HG03095 (cell line): Measurements from ENCODE around the gene HOXA4.

Source experiments
- ATAC-seq: cut with Tn5 transposase; IDR thresholded peaks from one replicate; pipeline ENCODE4 v1.9.1; 2021; ENCODE audit warnings: moderate library complexity; ENCODE audit not compliant: unreplicated experiment

Gene HOXA4

DNA sequence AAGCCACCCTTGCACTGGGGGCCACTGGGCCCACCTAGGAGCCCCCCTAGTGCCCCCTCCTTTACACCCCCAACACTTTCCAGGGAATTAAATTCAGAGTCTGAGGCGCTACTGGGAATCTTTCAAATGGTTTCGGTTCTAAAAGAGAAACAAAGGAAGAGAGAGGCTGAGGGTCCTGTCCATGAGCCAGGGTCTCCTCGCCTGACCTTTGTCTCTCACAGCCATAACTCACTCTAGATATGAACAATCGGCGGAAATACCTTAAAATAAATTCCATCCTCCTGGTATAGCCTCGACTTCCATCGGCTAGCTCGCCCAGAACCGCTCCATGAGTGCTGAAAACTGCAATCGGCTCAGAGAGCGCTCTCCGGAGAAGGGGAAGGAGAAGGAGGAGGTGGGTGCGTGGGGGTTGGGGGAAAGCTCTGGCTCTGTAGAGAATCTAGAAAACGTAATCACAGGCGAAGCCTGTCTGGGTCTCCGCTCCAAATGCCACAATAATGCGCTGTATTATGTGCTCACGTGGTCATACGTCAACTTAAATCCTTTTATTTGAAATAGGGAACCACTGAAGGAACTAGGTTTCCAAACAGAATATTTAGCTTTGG, 12.6 kb downstream of the HOXA4 start:
- ATAC-seq, result no peak

DNA sequence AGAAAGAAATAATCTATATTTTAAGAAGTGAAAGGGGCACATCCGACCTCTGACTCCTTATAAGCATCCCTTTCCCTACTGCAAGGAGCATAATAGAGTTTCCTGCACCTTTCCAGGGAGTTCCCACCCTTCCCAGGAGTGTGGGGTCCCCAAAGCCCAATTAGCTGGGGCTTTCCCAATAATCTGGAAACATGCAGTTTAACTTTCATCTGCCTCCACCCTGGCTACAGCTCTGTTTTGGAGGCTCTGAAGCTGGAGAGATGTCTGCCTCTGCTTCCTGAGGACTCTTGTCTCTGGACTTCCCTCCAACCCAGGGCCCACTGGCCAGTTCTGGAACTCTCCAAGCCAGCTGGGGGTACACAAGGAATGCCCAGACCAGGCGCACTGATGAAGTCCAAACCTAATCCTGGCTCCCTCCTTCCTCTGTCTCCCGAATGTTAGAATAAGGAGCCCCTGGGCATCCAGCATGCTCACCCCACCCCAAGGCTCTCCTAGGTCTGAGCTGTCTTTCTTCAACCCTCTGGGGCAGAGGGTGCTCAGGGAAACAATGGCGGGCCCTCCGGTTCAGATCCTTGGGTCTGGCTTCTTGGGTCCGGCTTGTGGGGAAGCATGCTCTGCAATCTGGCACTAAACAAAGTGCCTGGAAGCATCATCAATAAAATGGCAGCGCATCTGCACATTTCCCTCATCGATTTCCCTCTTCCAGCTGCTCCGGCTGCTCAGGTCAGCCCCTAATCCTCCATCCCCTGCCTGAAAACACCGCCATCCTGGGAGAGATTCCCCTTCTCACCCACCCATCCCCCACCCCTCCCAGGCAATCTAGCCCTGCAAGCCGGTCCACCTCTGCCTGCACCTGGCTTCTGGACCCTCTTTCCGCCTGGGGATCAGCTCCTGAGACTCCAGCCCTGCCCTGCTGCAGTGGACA, 13.3 kb downstream of the HOXA4 start:
- no peak for ATAC-seq

DNA sequence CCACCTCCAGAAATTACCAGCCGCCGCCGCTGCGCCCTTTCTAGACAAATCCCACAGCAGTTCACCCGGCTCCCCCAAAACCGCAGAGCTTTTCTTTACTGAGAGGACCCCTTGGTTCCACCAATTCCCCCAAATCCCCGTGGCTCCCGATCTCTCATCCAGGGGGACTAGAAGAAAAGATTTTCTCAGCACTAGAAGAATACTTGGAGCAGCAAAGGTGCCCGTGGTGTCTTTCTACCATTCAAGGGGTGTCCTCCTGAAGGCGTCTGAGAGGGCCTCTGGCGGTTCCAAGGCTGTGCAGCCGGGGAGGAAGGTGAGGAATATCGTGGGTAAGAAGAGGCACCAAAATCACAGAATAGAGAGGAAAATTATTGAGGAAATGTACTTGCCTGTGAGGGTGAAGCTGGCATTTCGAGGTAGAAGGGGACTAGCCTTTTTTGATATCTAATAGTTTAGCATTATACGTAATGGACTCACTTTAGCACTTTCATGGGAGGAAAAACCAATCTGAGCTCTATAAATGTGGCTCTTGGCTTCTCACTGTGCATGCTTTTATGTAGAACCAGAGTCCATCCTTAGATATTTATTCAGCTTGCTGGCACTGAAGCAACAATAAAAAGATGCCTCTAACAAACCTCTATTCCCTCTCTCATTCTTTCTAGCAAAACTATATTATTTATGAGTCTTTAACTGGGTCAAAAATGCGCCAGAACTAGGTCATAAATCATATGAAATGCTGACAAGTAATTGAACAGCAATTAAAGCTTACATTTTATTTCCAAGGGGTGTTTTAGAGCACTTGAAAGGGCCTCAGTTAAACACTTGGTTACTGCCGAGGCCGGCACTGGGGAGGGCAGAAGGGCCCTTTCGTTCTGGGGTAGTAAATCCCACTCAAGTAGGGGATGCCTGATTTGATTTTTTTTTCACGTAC, 14.3 kb downstream of the HOXA4 start:
- ATAC-seq, result no peak

DNA sequence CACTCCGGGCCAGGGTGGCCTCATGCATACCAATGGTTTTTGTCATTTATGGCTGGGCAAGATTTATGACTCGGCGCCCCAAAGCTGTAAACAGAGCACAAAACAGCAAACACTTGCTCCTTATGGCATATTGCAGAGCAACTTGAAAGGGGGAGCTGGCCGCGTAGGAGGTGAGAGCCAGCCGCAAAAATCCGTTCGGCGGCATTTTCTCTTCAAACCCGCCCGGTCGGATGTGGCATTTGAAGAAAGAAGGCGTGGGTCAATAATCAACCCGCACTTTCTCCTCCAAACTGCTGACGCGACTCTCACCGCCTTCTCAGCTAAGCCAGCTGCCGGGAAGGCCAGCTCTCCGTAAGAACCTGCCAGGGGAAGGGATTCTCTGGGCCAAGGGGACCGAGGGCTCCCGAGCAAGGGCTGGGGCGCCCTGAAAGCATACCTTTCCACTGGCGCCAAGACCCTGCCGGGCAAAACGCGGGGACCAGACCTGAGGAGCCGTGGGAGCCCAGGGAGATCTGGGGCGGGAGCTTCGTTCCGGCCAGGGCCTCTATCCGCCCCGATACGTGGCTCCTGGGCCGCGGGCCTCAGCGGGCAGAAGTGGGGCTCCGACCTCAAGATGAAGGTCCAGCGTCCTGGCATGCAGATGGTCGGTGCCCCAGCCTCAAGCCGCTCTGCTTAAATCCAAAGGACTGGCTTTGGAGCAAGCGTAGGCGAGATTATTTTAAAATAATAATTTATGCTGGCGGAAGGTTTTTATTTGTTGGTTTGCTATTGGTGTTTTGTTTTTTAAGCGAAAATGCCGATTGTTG, 15.1 kb downstream of the HOXA4 start:
- no peak for ATAC-seq

- no peak for ATAC-seq
These were observed 15.7 kb downstream of the HOXA4 start for GRCh38 chr7:27114881-27115220.

DNA sequence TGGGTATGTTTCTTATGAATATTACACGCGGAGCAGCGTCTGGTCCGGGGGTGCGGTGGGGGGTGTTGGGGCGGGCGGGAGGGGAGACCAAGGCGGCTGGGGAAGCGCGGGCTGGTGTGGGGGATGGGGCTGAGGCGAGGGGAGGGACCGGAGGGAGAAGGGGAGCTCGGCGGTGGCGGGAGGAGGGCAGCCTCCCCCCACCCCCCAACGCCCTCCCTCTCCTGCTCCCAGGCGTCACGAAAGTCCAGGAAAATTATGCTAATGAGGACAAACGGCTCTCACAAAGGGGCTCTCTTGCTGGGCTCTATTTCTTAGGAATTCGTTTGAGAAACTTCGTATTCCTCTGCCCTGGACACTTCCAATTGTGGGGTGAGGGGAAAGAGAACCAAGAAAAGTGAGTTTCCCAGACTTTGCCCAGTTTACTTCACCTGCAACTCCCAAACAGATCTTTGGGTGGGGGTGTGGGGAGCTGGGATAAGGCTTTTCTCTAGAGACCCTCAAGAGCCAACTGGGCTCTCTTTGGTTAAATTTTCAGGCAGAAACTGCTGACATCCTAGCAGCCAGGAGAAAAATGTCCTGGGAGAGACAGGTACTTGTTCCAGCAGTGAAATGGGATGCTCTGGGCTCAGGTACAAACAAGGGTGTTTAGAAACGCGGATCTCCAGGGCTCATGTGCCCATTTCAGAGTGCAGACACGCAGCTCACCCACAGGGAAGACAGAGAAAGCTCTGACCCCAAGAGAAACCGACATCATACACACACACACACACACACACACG, 16.4 kb downstream of the HOXA4 start:
- no peak for ATAC-seq

DNA sequence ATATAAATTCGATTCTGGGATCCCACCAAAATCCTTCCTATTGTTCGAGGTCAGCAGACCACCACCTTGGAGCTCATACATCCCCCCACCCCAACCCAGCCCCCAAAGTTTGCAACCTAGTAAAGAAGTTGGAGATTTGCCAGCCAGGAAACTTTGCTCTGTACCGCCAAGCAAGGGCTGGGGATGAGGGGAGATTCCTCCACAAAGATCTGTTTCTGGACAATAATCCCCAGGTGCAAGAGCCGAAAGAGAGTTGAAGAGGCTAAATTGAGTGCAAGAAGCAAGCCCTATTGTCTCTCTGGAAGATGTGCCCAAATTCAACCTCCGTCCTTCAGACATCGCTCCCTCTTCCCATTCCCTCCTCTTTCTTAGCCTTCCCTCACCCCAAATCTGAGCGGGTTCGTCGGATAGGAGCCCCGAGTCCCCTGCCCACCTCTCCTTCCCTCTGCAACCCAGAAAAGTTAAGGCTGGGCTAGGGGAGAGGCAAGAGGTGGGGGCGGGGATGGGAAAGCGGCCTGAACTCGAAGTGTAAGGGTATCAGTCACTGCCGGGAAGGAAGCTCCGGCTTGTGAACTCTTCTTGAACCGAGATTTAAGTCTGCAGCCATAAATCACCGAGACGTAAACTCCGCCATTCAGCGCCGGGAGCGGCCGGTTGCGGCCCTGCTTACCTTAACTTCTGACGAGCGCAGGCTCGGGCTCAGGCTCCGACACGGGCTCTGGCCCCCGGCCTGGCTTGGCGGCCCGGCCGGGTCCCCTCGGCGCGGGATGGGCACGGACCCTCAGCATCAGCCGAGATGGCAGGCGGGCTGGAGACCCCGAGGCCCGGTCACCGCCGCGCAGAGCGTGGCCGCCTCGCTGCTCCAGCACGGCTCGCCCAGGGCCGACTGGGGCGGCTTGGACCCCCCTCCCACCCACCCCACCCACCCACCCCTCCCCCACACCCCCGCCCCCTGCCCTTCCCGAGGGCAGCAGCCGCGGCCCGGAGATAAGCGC, 17.3 kb downstream of the HOXA4 start:
- no peak for ATAC-seq

DNA sequence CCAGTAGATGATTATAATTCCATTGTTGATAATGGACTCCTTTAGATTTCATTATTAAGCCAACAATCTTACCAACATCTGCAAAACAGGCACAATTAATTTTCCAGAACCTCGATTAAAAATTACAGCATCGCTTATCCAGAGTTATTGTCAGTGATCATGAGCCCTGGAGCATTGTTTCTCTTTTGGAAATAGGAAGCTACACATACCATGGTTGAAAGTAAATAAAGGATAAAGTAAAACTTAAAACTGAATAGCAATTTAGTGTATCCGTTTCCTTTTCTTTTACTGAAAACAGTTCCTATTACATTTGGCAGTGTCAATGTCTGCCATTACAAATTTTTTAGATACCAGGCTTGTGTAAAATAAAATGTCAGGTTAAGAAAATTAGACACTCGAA, 18.2 kb downstream of the HOXA4 start:
- ATAC-seq, result no peak

DNA sequence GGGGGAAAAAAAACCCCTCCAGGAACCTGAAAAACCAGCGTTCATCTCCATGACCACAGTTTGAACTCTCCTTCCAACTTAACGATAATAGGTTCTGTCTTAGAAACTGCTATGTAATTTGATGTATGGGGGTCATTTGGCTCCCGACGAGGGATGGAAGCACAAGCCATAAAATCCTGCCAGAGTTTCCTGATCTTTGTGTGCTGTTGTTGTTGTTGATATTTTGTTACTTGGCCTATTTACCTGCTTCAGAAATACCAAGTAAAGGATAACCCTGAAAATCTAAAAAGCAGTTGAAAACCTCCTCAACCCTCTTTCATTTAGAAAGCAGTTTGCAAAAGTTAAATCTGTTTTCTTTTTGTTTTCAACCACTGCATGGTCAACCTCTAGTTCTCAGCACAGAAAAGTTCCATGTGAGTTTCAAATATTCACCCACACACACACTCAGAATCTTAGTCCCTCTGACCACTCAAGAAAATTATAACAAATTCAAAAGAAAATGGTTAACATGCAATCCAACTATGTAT, 18.7 kb downstream of the HOXA4 start:
- ATAC-seq, result no peak

DNA sequence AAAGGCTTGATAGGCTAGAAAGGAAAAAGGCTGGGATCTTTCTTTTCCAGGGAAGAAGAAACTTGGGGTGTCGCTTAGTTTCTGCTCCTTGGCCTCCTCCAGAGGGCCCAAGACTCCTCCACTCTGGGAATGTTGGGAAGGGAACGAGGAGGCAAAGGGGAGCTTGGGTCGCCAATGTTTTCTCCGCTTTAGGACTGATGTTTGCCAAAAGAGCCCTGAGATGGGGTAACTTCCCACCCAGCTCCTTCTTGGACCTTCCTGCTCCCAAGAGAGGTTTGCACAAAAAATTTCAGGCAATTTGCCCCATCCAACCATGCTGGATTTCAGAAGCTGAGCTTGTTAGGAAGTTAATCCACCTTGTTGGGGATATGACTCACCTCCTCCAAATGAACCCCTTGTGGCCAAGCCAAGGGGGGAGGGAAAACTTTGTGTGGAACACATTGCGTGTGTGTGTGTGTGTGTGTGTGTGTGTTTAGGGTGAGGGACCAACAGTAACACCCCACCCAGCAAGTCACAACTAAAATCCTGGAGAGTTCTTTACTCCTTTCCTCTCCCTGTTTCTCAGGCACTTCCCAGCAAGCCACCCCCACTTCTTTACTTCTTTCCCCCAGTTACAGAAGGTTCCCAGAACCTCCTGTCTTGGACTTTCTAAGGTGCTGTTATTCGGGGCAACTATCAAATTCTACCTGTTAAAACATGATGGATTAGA, 19.4 kb downstream of the HOXA4 start:
- no peak for ATAC-seq

DNA sequence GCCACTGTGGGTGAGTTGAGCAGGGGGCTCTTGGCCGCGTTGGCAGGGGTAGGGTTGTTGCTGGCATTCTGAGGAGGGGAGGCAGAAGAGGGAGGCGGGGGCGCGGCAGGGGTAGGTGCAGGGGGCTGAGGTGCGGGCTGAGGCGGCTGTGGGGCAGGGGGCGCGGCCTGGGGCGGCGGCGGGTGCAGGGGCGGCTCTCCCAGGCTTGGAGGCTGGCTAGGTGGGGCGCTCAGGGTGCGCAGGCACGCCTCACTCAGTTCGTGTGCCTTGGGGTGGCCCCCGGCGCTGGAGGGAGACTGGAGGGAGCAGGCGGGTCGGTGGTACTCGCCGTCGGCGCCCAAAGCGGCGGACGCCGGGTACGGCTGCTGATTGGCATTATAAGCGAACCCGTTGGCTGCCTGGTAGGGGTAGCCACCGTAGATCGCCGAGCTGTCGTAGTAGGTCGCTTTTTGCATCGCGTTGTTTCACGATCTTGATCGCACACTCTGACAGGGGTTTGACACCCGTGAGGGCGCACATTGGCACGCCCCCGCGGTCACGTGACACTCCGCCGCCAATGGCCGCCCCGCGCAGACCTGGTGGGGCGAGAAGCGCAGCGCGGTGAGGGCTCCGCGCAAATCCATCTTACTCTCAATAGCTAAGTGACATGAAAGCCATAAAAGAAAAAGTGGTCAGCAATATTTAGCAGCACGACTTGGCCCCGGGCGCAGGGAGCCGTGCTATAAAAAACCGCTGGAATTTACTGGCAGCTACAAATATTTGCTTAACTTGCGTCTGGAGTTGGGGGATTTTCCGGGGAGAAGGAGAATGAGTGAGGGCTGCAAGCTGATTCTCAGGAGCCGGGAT, 20.1 kb downstream of the HOXA4 start:
- no peak for ATAC-seq

GRCh38 chr7:27109466-27110185, 20.9 kb downstream of the HOXA4 start:
- no peak for ATAC-seq

- ATAC-seq, result no peak
These were observed 22.0 kb downstream of the HOXA4 start for GRCh38 chr7:27108390-27109127.

DNA sequence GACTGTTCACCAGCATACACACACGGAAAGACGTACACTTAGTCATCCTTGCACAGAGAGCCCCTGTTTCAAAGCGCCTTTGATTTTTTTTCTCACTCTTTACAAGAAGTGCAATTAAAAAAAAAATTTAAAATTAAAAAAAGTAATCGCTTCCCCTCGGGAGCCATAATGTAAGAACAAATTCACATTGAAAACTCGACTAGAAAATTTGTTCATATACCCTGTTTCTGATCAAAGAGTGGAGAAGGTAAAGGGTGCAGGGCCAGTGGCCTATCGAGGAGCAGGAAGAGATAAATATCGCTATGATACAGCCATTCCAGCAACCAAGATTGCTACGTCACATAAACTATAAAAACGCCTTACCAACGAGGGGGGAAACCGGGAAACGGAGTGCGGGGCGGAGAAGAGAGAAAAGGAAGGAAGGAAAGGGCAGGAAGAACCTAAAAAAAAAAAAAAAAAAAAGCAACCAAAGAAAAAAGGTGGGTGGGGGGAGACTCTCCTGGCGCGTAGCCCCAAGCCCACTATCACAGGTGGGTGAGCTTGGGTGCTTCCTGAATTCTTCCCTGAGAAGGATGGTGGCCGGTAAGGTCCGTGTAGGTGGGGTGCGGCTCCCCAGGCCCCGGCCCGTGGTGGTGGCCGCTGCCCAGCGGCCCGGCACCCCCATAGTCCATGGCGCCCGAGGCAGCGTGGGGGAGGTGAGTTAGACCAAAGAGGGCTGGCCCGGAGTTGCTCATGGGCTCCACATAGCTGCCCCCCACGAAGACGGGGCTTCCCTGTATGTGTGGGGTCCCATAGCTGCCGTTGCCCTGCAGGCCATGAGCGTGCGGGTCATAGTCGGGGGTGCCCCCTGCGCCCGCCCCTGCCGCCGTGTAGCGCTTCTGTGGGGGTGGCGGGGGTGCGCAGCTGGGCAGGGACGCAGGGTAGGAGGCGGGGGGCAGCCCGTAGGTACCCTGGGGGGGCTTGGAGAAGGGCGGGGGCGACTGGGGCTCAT, 22.9 kb downstream of the HOXA4 start:
- ATAC-seq, result no peak

- no peak for ATAC-seq
These were observed 23.7 kb downstream of the HOXA4 start for GRCh38 chr7:27106901-27107240.
